ENCODE results near the gene CFAP52.

CFAP52 gene

DNA sequence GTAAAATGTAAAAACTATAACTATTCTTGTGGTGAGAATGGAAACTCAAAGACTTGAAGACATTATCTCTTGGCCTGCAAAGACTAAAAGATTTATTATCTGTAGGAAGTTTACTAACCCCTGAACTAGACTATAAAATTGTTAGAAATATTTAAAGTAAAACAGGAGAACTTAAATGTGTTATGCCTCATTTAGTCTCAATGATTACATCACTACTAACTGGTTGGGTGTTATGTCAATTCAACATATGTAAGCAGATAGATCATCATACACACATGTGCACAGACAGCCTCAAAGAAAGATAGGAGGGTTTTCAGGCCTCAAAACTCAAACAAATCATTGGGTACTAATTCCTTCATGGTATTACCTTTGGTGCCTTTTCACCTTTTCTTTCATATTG is 8.4 kb upstream of the CFAP52 start:
- no peak overlapping the region for H3K4me3 ChIP-seq (ENCODE audit: low read depth, low read length)
- H3K9me3 ChIP-seq: no peaks in the 10 kb centered on the region
- no peak for DNase-seq
- no peaks in the 10 kb centered on the region for H3K4me1 ChIP-seq
- TF ChIP-seq, protein P1, sequence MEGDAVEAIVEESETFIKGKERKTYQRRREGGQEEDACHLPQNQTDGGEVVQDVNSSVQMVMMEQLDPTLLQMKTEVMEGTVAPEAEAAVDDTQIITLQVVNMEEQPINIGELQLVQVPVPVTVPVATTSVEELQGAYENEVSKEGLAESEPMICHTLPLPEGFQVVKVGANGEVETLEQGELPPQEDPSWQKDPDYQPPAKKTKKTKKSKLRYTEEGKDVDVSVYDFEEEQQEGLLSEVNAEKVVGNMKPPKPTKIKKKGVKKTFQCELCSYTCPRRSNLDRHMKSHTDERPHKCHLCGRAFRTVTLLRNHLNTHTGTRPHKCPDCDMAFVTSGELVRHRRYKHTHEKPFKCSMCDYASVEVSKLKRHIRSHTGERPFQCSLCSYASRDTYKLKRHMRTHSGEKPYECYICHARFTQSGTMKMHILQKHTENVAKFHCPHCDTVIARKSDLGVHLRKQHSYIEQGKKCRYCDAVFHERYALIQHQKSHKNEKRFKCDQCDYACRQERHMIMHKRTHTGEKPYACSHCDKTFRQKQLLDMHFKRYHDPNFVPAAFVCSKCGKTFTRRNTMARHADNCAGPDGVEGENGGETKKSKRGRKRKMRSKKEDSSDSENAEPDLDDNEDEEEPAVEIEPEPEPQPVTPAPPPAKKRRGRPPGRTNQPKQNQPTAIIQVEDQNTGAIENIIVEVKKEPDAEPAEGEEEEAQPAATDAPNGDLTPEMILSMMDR (IDR thresholded peaks at IDR 0.05; ENCODE audit: low read depth, low read length): no peak
- no peaks in the 10 kb centered on the region for H3K27me3 ChIP-seq
- H3K36me3 ChIP-seq: no peaks in the 10 kb centered on the region

DNA sequence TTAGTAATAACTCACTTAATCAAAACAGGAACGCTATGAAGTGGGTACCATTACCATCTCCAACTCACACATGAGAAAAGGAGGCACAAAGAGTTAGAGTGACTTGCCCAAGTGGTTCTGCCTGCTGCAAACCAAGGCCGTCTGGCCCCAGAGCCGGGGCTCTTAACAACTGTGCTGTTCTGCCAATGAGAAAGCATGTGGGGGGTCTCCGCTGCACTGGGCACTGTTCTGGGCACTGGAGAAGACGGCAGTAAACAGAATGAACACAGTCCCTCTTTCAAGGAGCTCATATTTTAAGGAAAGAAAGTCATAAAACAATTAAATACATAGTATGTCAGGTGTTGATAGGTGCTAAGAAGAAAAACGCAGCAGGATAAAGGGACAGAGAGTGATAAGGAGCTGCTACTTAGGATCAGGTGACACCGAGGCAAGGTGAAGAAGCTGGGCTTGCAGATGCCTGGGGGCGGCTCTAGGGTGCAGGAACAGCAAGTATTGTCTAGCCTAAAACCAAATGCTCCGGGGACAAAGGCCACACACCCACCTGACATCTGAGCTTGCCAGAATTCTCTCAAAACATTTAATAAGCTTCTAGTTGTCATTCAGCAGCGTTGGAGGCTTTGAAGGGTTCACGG is 7.4 kb upstream of the CFAP52 start:
- no peak overlapping the region for H3K4me3 ChIP-seq (ENCODE audit: low read depth, low read length)
- TF ChIP-seq, protein P1 (IDR thresholded peaks at IDR 0.05; ENCODE audit: low read depth, low read length): no peak
- no peaks in the 10 kb centered on the region for H3K9me3 ChIP-seq
- no peak for DNase-seq
- H3K36me3 ChIP-seq: no peaks in the 10 kb centered on the region
- H3K4me1 ChIP-seq: no peaks in the 10 kb centered on the region
- H3K27me3 ChIP-seq: no peaks in the 10 kb centered on the region

DNA sequence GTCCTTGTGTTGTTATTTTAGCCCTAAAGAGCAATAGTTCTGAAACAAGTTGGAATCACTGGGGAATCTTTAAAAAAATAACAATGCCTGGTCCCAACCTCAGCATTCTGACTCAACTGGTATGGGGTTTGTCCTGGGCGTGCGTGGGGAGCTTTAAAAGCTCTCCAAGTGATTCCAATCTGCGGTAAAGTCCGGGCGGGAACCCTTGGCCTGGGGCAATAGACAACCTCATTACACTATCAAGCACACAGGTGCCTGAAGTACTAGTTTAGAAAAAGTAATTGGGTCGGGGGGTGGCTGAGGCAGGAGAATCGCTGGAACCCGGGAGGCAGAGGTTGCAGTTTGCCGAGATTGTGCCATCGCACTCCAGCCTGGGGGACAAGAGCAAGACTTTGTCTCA is 5.2 kb upstream of the CFAP52 start:
- H3K4me3 ChIP-seq (ENCODE audit: low read depth, low read length): no peak overlapping the region
- H3K4me1 ChIP-seq: no peaks in the 10 kb centered on the region
- H3K27me3 ChIP-seq: no peaks in the 10 kb centered on the region
- DNase-seq: no peak
- H3K36me3 ChIP-seq: no peaks in the 10 kb centered on the region
- TF ChIP-seq, protein P1 (IDR thresholded peaks at IDR 0.05; ENCODE audit: low read depth, low read length): no peak
- no peaks in the 10 kb centered on the region for H3K9me3 ChIP-seq

DNA sequence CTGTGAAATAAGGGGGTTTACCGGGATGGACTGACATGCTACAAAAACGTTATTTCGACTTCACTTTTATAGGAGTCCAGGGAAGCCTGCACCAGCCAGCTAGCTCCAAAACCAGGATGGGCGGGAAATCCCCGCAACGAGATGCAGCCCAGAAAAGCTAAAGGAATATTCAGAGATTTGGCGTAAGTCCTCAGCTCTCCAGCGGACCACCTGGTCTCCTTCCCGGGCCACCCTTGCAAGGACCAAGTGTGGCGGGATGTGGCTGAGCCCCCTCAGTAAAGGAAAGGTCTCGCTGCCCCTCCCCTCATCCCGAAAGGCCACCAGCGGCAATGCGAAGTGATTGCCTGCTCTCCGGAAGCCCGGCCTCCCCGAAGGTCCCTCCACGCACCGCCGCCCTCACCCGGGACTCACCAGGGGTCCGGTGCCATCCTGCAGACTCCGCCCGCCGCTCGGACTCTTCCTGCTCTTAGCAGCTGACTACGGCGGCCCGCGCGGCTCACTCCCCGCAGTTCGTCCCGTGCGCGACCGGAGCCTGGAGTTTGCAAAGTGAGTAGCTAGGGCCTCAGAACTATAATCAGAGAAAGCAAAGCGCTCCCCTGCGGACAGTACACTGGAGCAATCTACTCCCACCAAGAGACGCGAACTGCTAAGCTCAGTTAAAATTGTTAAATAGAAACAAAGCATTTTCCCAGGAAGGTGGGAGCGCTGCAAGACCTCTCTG is 901 bp upstream of the CFAP52 start, which contains the start of gene STX8:
Gene STX8 (minus strand): TSS at position 440 of the 721 bp plus-strand sequence. CDS start 12 bp downstream, at position 428.
- H3K27me3 ChIP-seq: no peaks in the 10 kb centered on the region
- DNase-seq: peak; percentile 81
- peak within 1 kb of the TSS; percentile 71 for H3K4me3 ChIP-seq (ENCODE audit: low read depth, low read length)
- H3K9me3 ChIP-seq: no peaks in the 10 kb centered on the region
- no peaks in the 10 kb centered on the region for H3K36me3 ChIP-seq
- H3K4me1 ChIP-seq: no peaks in the 10 kb centered on the region
- TF ChIP-seq, protein P1 (IDR thresholded peaks at IDR 0.05; ENCODE audit: low read depth, low read length): no peak

DNA sequence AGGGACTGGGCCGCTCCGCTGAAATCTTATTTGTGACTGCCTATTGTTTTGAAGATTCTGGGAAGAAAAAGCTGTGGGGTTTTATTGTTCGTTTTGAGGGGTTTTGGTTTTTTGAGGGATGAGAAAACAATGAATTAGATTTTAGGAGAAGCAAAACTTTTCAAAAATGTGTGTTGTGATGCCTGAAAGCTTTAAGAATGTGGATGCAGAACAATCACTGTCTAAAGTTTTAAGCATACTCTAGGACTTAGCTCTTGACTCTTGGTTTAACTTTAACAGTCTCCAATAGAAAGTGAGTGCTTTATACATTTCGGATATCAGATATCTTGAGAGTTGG is 899 bp downstream of the CFAP52 start:
- no peaks in the 10 kb centered on the region for H3K27me3 ChIP-seq
- DNase-seq: no peak
- TF ChIP-seq, protein P1 (IDR thresholded peaks at IDR 0.05; ENCODE audit: low read depth, low read length): no peak
- no peak overlapping the region for H3K4me3 ChIP-seq (ENCODE audit: low read depth, low read length)
- H3K9me3 ChIP-seq: no peaks in the 10 kb centered on the region
- no peaks in the 10 kb centered on the region for H3K36me3 ChIP-seq
- H3K4me1 ChIP-seq: no peaks in the 10 kb centered on the region

DNA sequence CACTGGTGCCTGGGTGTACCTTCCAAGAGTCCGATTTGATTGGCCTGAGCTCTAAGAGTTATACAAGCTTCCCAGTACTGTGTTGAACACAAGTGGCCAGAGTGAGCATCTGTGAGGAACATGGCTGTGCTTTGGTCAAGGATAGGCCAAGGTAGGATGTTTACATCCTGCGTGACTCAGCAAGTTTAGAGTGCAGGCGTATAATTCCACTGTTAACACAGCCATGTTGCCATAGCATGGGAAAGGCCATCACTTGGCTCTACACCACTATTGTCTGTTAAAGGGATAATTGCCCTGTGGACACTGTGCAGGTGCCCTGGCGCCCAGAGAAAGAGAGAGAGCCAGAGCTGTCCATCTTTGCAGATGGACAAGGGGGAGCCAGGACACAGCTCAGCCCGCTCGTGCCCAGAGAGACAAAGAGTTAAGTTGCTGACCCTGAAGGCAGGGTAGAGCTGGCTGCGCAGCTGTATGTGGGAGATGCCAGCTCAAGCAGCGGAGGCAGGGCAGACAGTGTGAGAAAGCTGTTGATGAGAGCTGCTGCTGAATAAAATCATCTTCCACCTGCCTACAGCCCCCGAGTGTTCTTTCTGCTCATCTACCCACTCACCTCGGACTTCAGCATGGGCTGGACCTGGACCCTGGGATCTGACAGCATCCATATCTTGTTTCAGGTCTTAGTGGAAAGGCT is 11.7 kb downstream of the CFAP52 start:
- Histone ChIP-seq H3K4me3 (ENCODE audit: low read depth, low read length) (no peak overlapping the region), H3K9me3 (no peaks in the 10 kb centered on the region), H3K4me1 (no peaks in the 10 kb centered on the region), H3K27me3 (no peaks in the 10 kb centered on the region), H3K36me3 (no peaks in the 10 kb centered on the region)
- TF ChIP-seq, protein P1 (IDR thresholded peaks at IDR 0.05; ENCODE audit: low read depth, low read length): no peak
- DNase-seq: no peak
